GM12878 (cell line): ENCODE data around the gene LSM11. TPM values are rescaled to one million over a fixed set of nuclear protein-coding genes. Genes with fewer than 3 reads are reported as not detected.

Experiments
- ATAC-seq: fragments of 200-7000 bp; cut with Tn5 transposase; 3 replicates; pipeline ENCODE4 v1.9.1; 2020; ENCODE audit warnings: mild to moderate bottlenecking, moderate library complexity
- BruUV-seq: library from RNA; stranded (reverse); fragments of 400-500 nt; replicated peaks from 2 replicates; lab custom pipeline; 2021; lab: Mats Ljungman, UMichigan
- CTCF ChIA-PET: fragments of 300-600 bp; sonication (Branson Sonifier 250); formaldehyde crosslinking; extraction: SDS; loops from one replicate; lab custom pipeline; 2021; ENCODE audit warnings: inconsistent platforms; lab: Yijun Ruan, JAX
- POLR2A ChIA-PET: fragments of 350-600 bp; formaldehyde crosslinking; extraction: SDS; loops from one replicate; lab custom pipeline; 2021; ENCODE audit warnings: inconsistent platforms; lab: Charles Lee
- RAD21 ChIA-PET: fragments of 300-600 bp; sonication (Branson Sonifier 250); formaldehyde crosslinking; loops from one replicate; lab custom pipeline; 2023; ENCODE audit warnings: antibody characterized with exemption; ENCODE audit not compliant: unreplicated experiment; lab: Charles Lee
- SMC1A ChIA-PET: fragments of 300-600 bp; sonication (Branson Sonifier 250); formaldehyde crosslinking; loops from one replicate; lab custom pipeline; 2023; ENCODE audit not compliant: unreplicated experiment, uncharacterized antibody; lab: Charles Lee
- DNase-seq: peaks from one replicate; pipeline ENCODE4 v3.0.0-alpha.2; 2011; ENCODE audit warnings: low read depth, low spot score
- FAIRE-seq: peaks from 3 replicates; lab custom pipeline; 2011; peaks lifted over from hg19 to GRCh38; lab: Jason Lieb, UNC
- H2AFZ ChIP-seq: 2 replicates; pipeline ENCODE4 v1.6.0; 2011; ENCODE audit warnings: low read depth, low read length, control low read depth; ENCODE audit not compliant: control insufficient read depth
- H3K27ac ChIP-seq: 2 replicates; pipeline ENCODE4 v1.5.1; 2011; ENCODE audit warnings: control low read depth; ENCODE audit not compliant: control insufficient read depth, insufficient read depth
- H3K27me3 ChIP-seq, 2 experiments: replicated peaks in 1 of 2; 2 replicates each; pipeline versions ENCODE4 v1.6.0 to v1.6.1; 2011; ENCODE audit warnings: low read length in 1 of 2; ENCODE audit not compliant: control insufficient read depth in 2 of 2, insufficient read depth in 2 of 2
- H3K36me3 ChIP-seq, 2 experiments: 2 replicates each; pipeline ENCODE4 v1.5.1; 2011; ENCODE audit warnings: low read length in 1 of 2; ENCODE audit not compliant: control insufficient read depth in 2 of 2, insufficient read depth in 2 of 2
- H3K4me1 ChIP-seq: 2 replicates; pipeline ENCODE4 v1.6.1; 2011; ENCODE audit warnings: mild to moderate bottlenecking, low read length, moderate library complexity, mixed read lengths; ENCODE audit not compliant: control insufficient read depth, insufficient read depth
- H3K4me2 ChIP-seq: 2 replicates; pipeline ENCODE4 v1.6.0; 2011; ENCODE audit warnings: control low read depth; ENCODE audit not compliant: control insufficient read depth, insufficient read depth
- H3K4me3 ChIP-seq: fragments of 200-600 bp; sonication (generic); 2 replicates; pipeline ENCODE4 v1.5.1; 2016
- H3K79me2 ChIP-seq: 2 replicates; pipeline ENCODE4 v1.6.0; 2011; ENCODE audit warnings: low read length; ENCODE audit not compliant: control insufficient read depth, insufficient read depth
- H3K9ac ChIP-seq: 2 replicates; pipeline ENCODE4 v1.8.0; 2011; ENCODE audit warnings: low read length, control low read depth, mixed read lengths; ENCODE audit not compliant: control insufficient read depth, insufficient read depth
- H3K9me3 ChIP-seq: replicated peaks from 3 replicates; pipeline ENCODE4 v1.5.1; 2011; ENCODE audit warnings: mild to moderate bottlenecking, low read length; ENCODE audit not compliant: control insufficient read depth, insufficient read depth
- H4K20me1 ChIP-seq: 2 replicates; pipeline ENCODE4 v1.6.0; 2011; ENCODE audit not compliant: control insufficient read depth, insufficient read depth
- BCL3 ChIP-seq: IDR thresholded peaks from 2 replicates; pipeline ENCODE4 v1.6.1; 2011; ENCODE audit warnings: borderline replicate concordance, low read depth, mild to moderate bottlenecking, moderate library complexity, low read length; ENCODE audit not compliant: insufficient read depth, poor library complexity, severe bottlenecking
- MYC ChIP-seq: IDR thresholded peaks from 2 replicates; pipeline ENCODE4 v1.6.1; 2011; ENCODE audit warnings: mild to moderate bottlenecking, low read length, moderate library complexity, inconsistent platforms; ENCODE audit not compliant: insufficient read depth, insufficient replicate concordance, insufficient read length, severe bottlenecking
- RELA ChIP-seq: fragments of 450-650 bp; IDR thresholded peaks from 2 replicates; pipeline ENCODE4 v1.8.0; 2014; ENCODE audit warnings: borderline replicate concordance; ENCODE audit not compliant: partially characterized antibody
- SPI1 ChIP-seq: IDR thresholded peaks from 2 replicates; pipeline ENCODE4 v1.6.1; 2011; ENCODE audit warnings: low read depth, mild to moderate bottlenecking, low read length, moderate library complexity, borderline replicate concordance; ENCODE audit not compliant: insufficient read depth
- SRF ChIP-seq, 2 experiments: IDR thresholded peaks; 2 replicates each; pipeline ENCODE4 v1.6.1; 2011; ENCODE audit warnings: low read depth in 2 of 2, low read length in 2 of 2, mild to moderate bottlenecking in 1 of 2, moderate library complexity in 1 of 2
- WRNIP1 ChIP-seq: IDR thresholded peaks from 2 replicates; pipeline ENCODE4 v1.6.1; 2011; ENCODE audit warnings: low read depth, low read length, improper control_type of control experiment, borderline replicate concordance
- ZZZ3 ChIP-seq: IDR thresholded peaks from 2 replicates; pipeline ENCODE4 v1.6.1; 2011; ENCODE audit warnings: low read depth; ENCODE audit not compliant: control insufficient read depth, insufficient read length
- WGBS: methylation state at CpG from one replicate; pipeline ENCODE4 v1.1.6; 2016; ENCODE audit warnings: low lambda C conversion rate; ENCODE audit not compliant: insufficient replicate concordance, insufficient coverage; ENCODE audit errors: missing lambda C conversion rate; 5-methylcytosine and 5-hydroxymethylcytosine counted together
- in situ Hi-C: fragments of 300-500 bp; cut with MboI; formaldehyde crosslinking; loops from 9 replicates; pipeline ENCODE4 v1.14.3; 2018; ENCODE audit warnings: mixed read lengths
- intact Hi-C: fragments of 100-400 bp; cut with micrococcal nuclease; formaldehyde crosslinking; loops from one replicate; pipeline ENCODE4 v1.14.2; 2022; ENCODE audit not compliant: unreplicated experiment
- polyA plus RNA-seq, 11 experiments: library from polyadenylated mRNA; depleted of rRNA in 4 of 11; unstranded in 6 of 11; stranded (reverse) in 5 of 11; fragments of >200 nt; fragmentation: Nextera tagmentation in 4 of 11; fragmentation: Illumina TruSeq in 1 of 11; extraction: Ambion mirVana in 4 of 11; extraction: Trizol in 1 of 11; gene quantifications; 1 replicate in 1 of 11; 2 replicates in 10 of 11; pipeline versions ENCODE4 v1.2.1 to v1.2.3, GENCODE V29; 2011 to 2016; ENCODE audit warnings: inconsistent platforms in 2 of 11, missing spikeins in 2 of 11, low read depth in 1 of 11
- total RNA-seq, 4 experiments: library from RNA; depleted of rRNA in 3 of 4; stranded (reverse); fragments of >200 nt in 3 of 4; fragmentation: Illumina TruSeq in 1 of 4; extraction: Trizol in 1 of 4; gene quantifications; 2 replicates each; pipeline versions ENCODE4 v1.2.1 to v1.2.3, GENCODE V29; 2013 to 2021
- TF ChIP-seq, protein P1 (sequence below): IDR thresholded peaks from 2 replicates; pipeline ENCODE4 v1.6.1; 2012; ENCODE audit warnings: low read depth, low read length, improper control_type of control experiment
- TF ChIP-seq, protein P2 (sequence below): fragments of 450-650 bp; IDR thresholded peaks from 2 replicates; pipeline ENCODE4 v1.6.1; 2017; ENCODE audit warnings: low read depth, mild to moderate bottlenecking, moderate library complexity
- TF ChIP-seq, protein P3 (sequence below): fragments of 150-350 bp; IDR thresholded peaks from 2 replicates; pipeline ENCODE4 v1.6.1; 2016; ENCODE audit warnings: low read depth, low read length

Gene LSM11
- total and polyA plus RNA-seq, 10 of the 15 experiments (the other 5 are each of a cell fraction or from before 2014, with no cell fraction given) = 0.71 to 8.5 (median 4.2) TPM

GRCh38 chr5:157756122-157756521 lies 12.6 kb downstream of the LSM11 start (continued):
- TF ChIP-seq, protein P1, sequence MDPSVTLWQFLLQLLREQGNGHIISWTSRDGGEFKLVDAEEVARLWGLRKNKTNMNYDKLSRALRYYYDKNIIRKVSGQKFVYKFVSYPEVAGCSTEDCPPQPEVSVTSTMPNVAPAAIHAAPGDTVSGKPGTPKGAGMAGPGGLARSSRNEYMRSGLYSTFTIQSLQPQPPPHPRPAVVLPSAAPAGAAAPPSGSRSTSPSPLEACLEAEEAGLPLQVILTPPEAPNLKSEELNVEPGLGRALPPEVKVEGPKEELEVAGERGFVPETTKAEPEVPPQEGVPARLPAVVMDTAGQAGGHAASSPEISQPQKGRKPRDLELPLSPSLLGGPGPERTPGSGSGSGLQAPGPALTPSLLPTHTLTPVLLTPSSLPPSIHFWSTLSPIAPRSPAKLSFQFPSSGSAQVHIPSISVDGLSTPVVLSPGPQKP = no peak
- TF ChIP-seq WRNIP1 (no peak), SPI1 (no peak)
- TF ChIP-seq, all 136 proteins: peak for 0

- H3K36me3 ChIP-seq = peaks cover 4 to 6% of the 10 kb centered on the region in 2 experiments; a peak in 3 of 4 replicates
- no peak for TF ChIP-seq SRF (IDR thresholded peaks at IDR 0.05; ENCODE audit: low read depth in 2 of 2, low read length in 2 of 2)
- TF ChIP-seq MYC = no peak
- TF ChIP-seq ZZZ3 = no peak
- TF ChIP-seq, protein P2, sequence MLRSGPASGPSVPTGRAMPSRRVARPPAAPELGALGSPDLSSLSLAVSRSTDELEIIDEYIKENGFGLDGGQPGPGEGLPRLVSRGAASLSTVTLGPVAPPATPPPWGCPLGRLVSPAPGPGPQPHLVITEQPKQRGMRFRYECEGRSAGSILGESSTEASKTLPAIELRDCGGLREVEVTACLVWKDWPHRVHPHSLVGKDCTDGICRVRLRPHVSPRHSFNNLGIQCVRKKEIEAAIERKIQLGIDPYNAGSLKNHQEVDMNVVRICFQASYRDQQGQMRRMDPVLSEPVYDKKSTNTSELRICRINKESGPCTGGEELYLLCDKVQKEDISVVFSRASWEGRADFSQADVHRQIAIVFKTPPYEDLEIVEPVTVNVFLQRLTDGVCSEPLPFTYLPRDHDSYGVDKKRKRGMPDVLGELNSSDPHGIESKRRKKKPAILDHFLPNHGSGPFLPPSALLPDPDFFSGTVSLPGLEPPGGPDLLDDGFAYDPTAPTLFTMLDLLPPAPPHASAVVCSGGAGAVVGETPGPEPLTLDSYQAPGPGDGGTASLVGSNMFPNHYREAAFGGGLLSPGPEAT = no peak
- no peak for TF ChIP-seq BCL3
- TF ChIP-seq RELA = no peak
- TF ChIP-seq, protein P3, sequence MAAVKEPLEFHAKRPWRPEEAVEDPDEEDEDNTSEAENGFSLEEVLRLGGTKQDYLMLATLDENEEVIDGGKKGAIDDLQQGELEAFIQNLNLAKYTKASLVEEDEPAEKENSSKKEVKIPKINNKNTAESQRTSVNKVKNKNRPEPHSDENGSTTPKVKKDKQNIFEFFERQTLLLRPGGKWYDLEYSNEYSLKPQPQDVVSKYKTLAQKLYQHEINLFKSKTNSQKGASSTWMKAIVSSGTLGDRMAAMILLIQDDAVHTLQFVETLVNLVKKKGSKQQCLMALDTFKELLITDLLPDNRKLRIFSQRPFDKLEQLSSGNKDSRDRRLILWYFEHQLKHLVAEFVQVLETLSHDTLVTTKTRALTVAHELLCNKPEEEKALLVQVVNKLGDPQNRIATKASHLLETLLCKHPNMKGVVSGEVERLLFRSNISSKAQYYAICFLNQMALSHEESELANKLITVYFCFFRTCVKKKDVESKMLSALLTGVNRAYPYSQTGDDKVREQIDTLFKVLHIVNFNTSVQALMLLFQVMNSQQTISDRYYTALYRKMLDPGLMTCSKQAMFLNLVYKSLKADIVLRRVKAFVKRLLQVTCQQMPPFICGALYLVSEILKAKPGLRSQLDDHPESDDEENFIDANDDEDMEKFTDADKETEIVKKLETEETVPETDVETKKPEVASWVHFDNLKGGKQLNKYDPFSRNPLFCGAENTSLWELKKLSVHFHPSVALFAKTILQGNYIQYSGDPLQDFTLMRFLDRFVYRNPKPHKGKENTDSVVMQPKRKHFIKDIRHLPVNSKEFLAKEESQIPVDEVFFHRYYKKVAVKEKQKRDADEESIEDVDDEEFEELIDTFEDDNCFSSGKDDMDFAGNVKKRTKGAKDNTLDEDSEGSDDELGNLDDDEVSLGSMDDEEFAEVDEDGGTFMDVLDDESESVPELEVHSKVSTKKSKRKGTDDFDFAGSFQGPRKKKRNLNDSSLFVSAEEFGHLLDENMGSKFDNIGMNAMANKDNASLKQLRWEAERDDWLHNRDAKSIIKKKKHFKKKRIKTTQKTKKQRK = no peak
These were observed 15.2 kb downstream of the LSM11 start for GRCh38 chr5:157758706-157759105.

More at GRCh38 chr5:157758706-157759105, 15.2 kb downstream of the LSM11 start:
- H2AFZ ChIP-seq = no peak overlapping the region
- H4K20me1 ChIP-seq = no peaks in the 10 kb centered on the region; the same call in 1 of the 2 replicates
- no peaks in the 10 kb centered on the region for H3K9me3 ChIP-seq
- no peak overlapping the region for H3K4me2 ChIP-seq
- in situ Hi-C loops = no loop called here
- no peaks in the 10 kb centered on the region for H3K79me2 ChIP-seq
- no TSS peak for BruUV-seq
- H3K27me3 ChIP-seq = no peaks in the 10 kb centered on the region
- DNase-seq = no peak
- no peak overlapping the region for H3K4me3 ChIP-seq
- ChIA-PET POLR2A (no interaction called here), CTCF (interaction anchor here (0.7 to 6.1 kb wide), 7 partner anchors 9 to 1374 kb away, joined by 3 to 58 read pairs (median 9); no protein-coding TSS in a partner anchor), SMC1A (interaction anchor here (1.1 to 1.2 kb wide), 2 partner anchors 191 to 237 kb away, joined by 3 to 4 read pairs; no protein-coding TSS in a partner anchor), RAD21 (interaction anchor here (2.3 kb wide), 1 partner anchor 236 kb away, joined by 7 read pairs; no protein-coding TSS in a partner anchor)
- FAIRE-seq = no peak
- H3K27ac ChIP-seq = no peak overlapping the region
- H3K9ac ChIP-seq = no peak overlapping the region
- 0 out of 2 replicates have a peak, but pooled peaks cover 3% of the 10 kb centered on the region for H3K4me1 ChIP-seq
- WGBS = 100% methylated on average over 1 of the region's 1 CpG
- ATAC-seq = no peak
- intact Hi-C loops = no loop called here
